Lung microvascular endothelial cell (primary cell): Measurements from ENCODE around the gene MGAT5B. TPM values are rescaled to one million over a fixed set of nuclear protein-coding genes. Genes with fewer than 3 reads are reported as not detected.
A peak's percentile ranks its signal among the peaks of the same experiment; 100 is the strongest.
"Not testable (repeated sequence)": the region's sequence is repeated elsewhere in the genome, so short reads cannot be mapped to it uniquely, and the experiment has no call there.

Experiments
- DNase-seq, 2 donors: peaks; one replicate each; pipeline versions ENCODE4 v3.0.0 to v3.0.0-alpha.2; 2010; ENCODE audit warnings: low read depth in 2 of 2
- total RNA-seq: library from RNA; depleted of rRNA; stranded (reverse); fragments of >200 nt; gene quantifications from 2 replicates; pipeline ENCODE4 v1.2.1, GENCODE V29; 2014

The MGAT5B gene
- total RNA-seq, 1 donor from 2014 or later: 0.20 TPM

GRCh38 chr17:76973040-76973439 is 104.8 kb downstream of the MGAT5B start:
- DNase-seq: no peak

- DNase-seq: no peak
These were observed 106.5 kb downstream of the MGAT5B start for GRCh38 chr17:76974721-76975120.

DNA sequence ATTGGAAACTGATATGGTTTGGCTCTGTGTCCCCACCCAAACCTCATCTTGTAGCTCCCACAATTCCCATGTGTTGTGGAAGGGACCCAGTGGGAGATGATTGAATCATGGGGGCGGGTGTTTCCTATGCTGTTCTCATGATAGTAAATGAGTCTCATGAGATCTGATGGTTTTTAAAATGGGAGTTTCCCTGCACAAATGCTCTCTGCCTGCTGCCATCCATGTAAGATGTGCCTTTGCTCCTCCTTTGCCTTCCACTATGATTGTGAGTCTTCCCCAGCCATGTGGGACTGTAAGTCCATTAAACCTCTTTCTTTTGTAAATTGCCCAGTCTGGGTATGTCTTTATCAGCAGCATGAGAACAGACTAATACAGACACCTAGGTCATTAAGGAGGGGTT is 109.8 kb downstream of the MGAT5B start:
- DNase-seq: not testable (repeated sequence)

- DNase-seq: no peak
These were observed 113.5 kb downstream of the MGAT5B start for GRCh38 chr17:76981545-76982295.

GRCh38 chr17:76982408-76983074 is 114.3 kb downstream of the MGAT5B start:
- no peak for DNase-seq

DNA sequence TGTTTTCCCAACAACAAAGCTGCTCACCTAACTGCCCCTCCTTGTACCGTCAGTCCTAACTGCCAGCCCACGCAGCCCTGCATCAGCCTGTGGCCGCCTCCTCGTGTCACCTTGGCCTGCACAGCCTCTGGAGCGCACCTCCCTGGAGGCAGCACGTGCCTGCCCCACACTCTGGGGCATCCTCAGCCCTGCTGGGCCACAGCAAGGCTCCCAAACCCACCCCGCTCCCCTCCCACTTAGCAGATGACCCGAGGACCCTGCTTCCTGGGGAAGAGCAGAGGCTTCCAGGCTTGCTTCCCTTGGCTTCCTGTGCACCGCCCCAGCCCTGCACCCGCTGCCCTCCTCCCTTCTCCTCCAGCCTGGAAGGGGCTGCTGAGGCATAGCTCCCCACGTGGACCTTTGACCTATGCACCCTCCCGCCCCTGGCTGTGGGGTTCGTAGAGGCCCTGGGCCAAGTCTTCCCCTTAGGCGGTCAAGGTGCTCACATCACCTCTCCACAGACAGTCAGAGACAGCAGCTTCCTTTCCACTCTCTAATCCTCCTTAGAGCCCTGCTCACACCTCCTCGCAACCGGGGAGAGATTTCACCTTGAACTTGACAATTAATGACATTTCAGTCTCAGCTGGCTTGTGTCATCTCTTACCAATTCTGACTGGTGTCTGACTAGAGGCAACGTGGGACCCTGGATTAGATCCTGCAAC is 115.0 kb downstream of the MGAT5B start:
- DNase-seq: no peak

GRCh38 chr17:76986365-76986764 is 118.2 kb downstream of the MGAT5B start:
- DNase-seq: no peak

GRCh38 chr17:76987486-76988093 is 119.4 kb downstream of the MGAT5B start:
- DNase-seq: no peak

GRCh38 chr17:76988796-76989195 is 120.6 kb downstream of the MGAT5B start:
- DNase-seq: no peak

DNA sequence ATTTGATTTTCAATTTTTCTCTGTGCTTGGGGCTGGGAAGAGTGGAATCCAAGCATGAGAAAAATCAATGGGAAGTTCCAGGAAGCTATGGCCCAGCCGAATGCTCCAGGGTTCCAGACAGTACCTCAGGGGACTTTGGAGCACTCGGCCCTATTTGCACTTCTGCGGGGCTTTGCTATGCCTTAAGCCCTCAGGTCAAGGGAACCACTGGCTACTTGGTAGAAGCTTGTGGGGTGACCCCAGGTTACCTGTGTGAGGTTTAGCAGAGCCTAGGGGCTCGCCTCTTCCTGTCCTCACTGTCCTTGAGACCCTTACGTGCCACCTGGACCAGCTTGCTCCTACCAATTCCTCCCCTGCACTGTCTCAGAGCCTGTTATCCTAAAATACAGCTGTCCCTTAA is 121.3 kb downstream of the MGAT5B start:
- DNase-seq: no peak

GRCh38 chr17:76992891-76993290 is 124.7 kb downstream of the MGAT5B start:
- DNase-seq: no peak

DNA sequence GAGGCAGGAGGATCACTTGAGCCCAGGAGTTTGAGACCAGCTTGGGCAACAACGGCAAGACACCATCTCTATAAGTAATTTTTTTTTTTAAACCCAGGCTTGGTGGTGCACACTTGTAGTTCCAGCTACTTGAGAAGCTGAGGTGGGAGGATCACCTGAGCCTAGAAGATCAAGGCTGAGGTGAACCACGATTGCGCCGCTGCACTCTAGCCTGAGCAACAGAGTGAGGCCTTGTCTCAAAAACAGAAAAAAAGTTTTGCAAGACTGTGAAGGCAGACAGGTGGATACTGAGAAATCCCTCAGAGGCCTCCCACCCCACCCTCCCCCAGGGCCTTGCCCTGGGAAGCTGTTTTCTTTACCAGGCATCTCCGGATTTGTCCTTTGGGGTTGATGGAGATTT is 125.4 kb downstream of the MGAT5B start:
- DNase-seq: no peak

GRCh38 chr17:76994237-76994637 is 126.0 kb downstream of the MGAT5B start:
- peak; percentile 40 to 86 for DNase-seq

DNA sequence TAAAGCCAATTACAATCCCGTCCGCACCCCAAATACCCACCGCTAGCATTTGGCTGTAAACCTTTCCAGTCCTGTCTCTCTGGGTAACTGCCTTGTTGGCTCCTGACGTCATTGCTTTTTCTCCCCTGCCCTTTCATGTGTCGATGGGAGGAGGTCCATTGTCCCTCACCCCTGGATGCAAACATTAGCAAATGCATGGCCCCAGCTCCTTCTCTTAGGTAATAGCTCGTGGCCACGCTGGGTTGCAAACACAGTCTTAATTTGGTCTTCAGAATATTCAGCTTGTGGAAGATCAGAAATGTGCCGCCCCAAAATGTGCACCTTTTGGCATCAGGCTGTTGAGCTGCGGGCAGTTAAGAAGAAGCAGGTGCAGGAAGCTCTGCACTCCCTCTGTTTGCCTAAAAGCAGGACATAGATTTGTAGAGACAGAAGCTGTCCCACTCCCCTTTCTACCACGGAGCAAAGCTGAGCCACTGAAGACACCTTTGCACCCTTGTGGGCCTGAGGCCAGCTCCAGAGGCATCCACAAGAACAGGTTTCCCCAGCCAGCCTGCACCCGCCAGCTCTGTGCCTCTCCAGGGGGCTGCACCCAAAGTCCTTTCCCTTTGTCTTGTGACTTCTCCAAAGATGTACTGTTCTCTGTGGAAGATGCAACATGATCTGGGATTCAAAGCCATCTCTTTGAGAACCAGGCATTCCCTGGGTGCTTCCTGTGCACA is 127.3 kb downstream of the MGAT5B start:
- no peak for DNase-seq

- DNase-seq: no peak
These were observed 128.8 kb downstream of the MGAT5B start for GRCh38 chr17:76996741-76997694.

GRCh38 chr17:76997981-76998531 is 129.9 kb downstream of the MGAT5B start:
- no peak for DNase-seq

- DNase-seq: no peak
These were observed 130.6 kb downstream of the MGAT5B start for GRCh38 chr17:76998839-76999238.
